SKM-1 treated with dmso at 0.1 percent for 144 hours (cell line): ENCODE measurements around the gene NR6A1.

Source experiments
- DNase-seq: peaks from one replicate; lab custom pipeline; 2025; ENCODE audit not compliant: unreplicated experiment; lab: John Stamatoyannopoulos, UW

The NR6A1 gene

GRCh38 chr9:124507880-124508423, 263.2 kb downstream of the NR6A1 start:
- no peak for DNase-seq

DNA sequence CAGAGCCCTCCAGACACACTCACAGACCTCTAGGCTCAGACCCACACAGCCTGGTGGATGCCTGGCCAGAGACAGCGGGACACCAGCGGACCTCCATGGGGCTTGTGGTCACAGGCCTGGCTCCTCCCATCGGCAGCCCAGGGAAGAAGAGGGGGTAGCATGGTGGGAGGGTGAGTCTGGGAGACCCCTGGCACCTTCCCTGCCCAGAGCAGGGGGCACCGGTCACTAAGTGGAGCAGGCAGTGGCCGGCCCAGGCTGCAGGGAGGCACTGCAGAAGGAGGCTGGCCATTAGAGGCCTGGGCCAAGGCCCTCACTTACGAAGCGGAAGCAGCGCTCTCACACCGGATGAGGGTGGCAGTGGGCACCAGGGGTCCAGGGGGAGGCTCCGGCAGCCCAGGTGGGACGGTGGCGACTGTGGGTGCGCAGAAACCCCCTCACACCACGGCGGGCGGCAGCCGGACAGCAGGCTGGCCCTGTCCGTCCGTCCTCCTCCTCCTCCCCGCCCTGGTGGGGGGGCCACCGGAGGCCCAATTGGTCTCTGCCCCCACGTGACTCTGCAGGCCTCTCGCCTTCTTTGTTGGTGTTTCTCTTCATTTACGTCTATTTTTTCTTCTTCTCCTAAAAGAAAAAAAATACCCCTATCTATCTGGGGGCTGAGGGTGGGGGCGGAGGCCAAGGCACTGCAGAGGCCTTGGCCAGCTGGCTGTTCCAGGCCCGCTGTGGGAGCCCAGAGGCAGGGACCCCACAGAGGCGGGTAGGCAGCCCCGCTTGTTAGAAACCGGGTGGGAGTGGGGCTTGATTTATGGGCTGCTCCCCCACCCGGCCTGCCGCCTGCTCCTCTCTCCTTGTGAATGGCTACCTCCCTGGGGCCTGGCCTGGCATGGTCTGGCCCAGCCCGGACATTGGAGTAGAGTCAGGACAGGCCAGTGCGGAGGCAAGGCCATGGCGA, 263.9 kb downstream of the NR6A1 start, which contains the start of gene NR5A1:
TSS of gene NR5A1 (minus strand) at position 469 of the 949 bp plus-strand sequence. CDS start 4,004 bp downstream, outside the sequence.
- DNase-seq = no peak

DNA sequence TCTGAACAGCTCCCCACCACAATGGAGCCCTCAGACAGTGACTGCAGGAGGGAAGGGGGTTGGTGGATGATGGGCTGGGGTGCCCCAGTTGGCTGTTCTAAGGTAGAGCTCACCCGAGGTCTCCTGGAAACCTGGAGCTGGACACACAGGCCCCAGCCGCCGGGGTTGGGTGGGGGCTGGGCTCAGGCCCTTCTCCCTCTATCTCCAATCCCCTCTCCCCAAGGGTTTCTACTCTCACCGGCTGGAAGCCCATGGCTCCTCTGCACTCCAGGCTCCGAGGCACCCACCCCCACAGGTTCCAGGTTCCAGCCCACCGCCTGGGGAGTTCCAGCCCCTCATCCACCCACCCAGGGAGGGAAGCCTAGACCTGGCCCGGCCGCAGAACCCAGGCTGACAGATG, 264.7 kb downstream of the NR6A1 start:
- DNase-seq = no peak

GRCh38 chr9:124505901-124506346, 265.2 kb downstream of the NR6A1 start:
- DNase-seq = no peak

GRCh38 chr9:124505006-124505900, 265.9 kb downstream of the NR6A1 start:
- DNase-seq = no peak

GRCh38 chr9:124504530-124505005, 266.5 kb downstream of the NR6A1 start:
- DNase-seq = no peak

DNA sequence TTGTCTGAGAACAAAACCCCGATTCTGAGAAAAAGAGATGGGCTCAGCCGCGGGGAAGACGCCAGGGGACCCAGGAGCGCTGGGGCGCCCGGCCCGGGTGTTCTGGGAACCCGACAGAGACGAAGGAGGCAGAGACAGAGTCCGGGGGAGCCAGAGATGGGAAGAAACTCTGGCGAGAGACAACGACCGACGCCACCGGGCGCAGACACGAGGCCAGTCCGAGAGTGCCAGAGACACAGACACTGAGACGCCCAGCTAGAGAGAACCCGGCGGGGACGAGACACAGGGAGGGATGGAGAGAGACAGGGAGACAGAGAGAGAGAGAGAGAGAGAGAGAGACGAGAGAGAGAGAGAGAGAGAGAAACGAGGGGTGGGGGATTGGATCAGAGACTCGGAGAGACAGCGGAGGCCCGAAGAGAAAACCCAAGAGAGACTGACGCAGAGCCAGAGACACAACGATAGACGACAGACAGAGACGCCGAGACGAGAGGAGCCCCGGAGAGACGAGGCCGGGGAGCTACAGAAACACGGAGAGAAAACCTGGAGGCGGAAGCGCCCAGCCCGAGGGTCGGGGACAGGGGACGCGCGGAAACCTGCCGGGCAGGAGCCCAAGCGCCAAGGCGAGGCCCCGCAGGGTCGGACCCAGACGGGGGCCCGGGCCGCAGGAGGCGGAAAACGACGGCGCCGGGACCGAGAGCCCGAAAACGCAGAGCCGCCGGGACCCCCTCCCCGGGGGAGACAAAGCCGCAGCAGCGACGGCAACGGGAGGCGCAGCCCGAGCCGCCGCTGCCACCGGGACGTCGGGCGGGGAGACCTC, 267.2 kb downstream of the NR6A1 start:
- no peak for DNase-seq

DNA sequence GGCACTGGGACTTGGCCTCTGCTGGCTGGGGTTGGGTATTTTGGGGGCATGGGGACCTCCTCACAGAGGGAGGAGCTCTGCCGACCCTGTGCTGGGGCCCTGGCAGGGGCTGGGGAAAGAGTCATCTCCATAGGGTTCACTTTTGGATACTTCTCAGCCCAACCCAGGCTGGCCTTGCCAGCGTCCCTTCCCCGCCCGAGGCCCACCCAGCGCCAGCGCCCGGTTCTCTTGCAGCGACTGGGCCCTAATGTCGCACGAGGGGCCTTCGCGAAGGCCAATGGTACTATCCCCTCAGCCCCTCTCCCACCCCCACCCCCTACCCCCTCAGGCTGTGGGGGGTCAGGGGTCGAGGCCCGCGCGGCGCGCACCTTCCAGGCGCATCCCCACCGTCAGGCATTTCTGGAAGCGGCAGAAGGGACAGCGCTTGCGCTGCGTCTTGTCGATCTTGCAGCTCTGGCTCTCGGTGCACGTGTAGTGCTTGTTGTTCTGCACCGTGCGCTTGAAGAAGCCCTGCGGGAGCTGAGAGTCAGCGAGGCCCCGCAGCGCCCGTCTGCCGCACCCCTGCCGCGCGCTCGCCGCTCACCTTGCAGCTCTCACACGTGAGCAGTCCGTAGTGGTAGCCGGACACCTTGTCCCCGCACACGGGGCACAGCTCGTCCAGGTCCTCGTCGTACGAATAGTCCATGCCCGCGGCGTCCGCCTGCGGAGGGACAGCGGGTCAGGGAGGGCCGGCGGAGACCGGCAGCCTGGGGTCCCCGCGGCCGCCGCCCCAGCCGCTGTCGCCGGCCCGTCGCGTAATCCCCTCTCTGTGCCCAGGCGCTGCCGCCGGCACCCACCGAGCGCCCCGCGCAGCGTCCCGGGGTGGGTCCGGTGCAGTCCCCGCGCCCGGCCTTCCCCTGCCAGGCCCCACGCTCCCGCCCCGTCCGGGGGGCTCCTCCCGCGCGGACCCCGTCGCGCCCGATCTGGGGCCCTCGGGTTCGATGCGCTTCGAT, 268.1 kb downstream of the NR6A1 start:
- no peak for DNase-seq

GRCh38 chr9:124501771-124502320, 269.3 kb downstream of the NR6A1 start:
- DNase-seq = no peak

GRCh38 chr9:124500796-124501611, 270.1 kb downstream of the NR6A1 start:
- DNase-seq = no peak

GRCh38 chr9:124500028-124500795, 270.9 kb downstream of the NR6A1 start:
- DNase-seq = no peak

GRCh38 chr9:124499216-124499615, 271.9 kb downstream of the NR6A1 start:
- no peak for DNase-seq

DNA sequence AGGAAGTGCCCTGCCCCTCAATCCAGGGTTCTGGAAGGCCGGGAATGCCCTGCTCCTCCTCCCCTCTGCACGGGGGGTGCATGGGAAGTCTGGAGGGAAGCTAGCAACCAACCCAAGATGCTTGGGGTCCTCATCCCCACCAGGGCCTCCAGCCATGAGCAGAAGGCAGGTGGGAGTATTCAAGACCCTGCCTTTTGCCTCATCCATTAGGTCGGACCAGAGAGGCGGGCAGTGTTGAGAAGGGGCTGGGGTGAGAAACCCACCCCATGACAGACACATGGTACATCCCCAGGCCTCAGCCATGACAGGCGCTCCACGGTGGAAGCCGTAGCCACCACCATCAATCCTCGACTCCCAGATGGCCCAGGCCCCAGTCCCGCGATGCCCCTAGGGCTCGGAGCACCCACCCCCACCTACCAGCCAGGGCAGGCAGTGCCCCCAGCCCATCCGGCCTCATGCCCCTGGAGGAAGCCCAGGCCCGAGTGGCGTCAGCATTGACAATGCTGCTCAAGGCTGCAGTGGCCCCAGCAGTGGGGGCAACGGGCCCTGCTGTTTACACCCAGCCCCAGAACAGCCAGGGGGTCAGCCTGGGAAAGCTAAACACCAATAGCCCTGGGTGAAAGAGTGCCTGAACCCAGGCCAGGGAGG, 272.5 kb downstream of the NR6A1 start:
- DNase-seq = no peak

DNA sequence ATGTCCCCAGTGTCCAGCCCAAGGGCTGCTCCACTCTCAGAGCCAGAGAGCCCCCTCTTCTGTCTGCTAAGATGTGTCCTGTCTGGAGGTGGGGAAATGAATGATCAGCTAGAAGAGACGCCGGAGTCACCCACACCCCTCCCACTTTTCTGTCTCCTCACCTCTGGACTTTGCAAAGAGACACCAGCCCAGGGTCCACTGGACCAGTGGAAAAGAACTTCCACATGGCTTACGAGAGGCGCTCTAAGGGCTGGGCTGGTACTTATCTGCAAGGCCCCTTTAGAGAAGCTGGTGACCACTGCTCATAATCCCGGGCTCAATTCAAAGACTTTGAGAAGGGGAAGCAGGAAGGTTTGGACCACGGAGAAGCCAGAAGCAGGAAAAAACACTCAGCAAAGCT, 273.1 kb downstream of the NR6A1 start:
- DNase-seq = no peak

DNA sequence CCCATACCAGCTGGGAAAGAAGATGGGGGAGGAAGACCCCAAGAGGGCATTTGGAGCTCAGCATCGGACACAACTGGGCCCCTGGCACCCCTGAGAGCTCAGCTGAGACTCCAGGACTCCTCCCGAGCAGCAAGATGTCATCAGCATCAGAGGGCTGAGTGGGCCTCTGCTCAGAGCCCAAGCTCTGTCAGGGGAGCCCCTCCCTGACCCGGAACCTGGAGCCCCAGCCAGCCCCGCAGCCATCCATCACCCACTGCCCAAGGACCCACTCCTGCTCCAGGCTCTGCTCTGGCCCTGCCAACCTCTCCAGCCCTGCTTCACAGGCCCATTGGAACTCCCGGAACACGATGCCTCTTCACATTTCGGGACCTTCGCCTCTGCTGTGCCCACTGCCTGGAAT, 273.7 kb downstream of the NR6A1 start:
- DNase-seq = no peak

DNA sequence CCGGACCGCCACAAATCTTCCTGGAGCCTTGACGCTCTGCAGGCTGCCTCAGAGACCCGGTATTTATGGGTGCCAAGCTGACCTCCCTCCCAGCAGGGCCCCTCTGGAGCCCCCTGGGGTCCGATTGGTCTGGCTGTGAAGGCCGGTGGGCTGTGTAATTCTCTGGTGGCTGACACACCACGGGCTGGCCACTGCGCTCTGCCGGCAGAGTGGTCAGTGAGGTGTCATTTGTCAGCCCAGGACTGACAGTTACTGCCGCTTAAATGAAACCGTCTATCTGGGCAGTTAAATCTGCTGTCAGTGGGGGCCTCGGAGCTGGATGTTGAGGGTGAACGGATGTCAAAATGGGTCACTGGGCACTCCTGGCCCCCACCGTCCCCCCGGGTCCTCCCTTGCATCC, 274.6 kb downstream of the NR6A1 start:
- DNase-seq = no peak

DNA sequence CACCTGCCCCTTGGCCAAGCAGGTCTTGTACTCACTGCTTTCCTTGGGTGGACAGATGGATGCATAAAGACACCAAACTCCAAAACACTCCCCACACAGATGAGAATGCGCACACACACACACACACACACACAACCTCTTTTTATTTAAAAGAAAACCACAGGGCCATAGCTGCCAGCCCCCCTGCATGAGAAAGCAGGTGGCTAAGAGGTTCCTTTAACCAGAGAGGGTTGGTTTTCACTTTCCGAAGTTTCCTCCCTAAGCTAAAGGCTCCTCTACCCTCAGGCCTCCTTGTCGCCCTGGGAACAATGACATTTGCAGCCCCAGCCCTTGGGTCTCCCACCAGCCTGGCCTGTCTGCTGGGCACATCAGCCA, 275.0 kb downstream of the NR6A1 start:
- DNase-seq = no peak
